PC-3 (cell line): Measurements from ENCODE around the gene S1PR1. TPM values are rescaled to one million over a fixed set of nuclear protein-coding genes. Genes with fewer than 3 reads are reported as not detected.

Experiments used
- ATAC-seq: fragments of 200-7000 bp; cut with Tn5 transposase; 2 replicates; pipeline ENCODE4 v1.9.1; 2020; ENCODE audit warnings: mild to moderate bottlenecking, moderate library complexity
- BruUV-seq: library from RNA; stranded (reverse); fragments of 400-500 nt; replicated peaks from 2 replicates; lab custom pipeline; 2021; lab: Mats Ljungman, UMichigan
- CTCF ChIA-PET: fragments of 300-600 bp; sonication (Branson Sonifier 250); formaldehyde crosslinking; loops from one replicate; lab custom pipeline; 2022; ENCODE audit warnings: antibody characterized with exemption; lab: Charles Lee
- POLR2A ChIA-PET: fragments of 300-600 bp; sonication (Branson Sonifier 250); formaldehyde crosslinking; loops from one replicate; lab custom pipeline; 2022; ENCODE audit warnings: antibody characterized with exemption; ENCODE audit not compliant: unreplicated experiment; lab: Charles Lee
- DNase-seq: peaks from one replicate; pipeline ENCODE4 v3.0.0-alpha.2; 2015
- H2AFZ ChIP-seq: fragments of 300-600 bp; sonication (generic); 2 replicates; pipeline ENCODE4 v1.6.0; 2016; ENCODE audit warnings: antibody characterized with exemption, low read length
- H3F3A ChIP-seq: fragments of 300-600 bp; sonication (generic); one replicate; pipeline ENCODE4 v1.6.0; 2017; ENCODE audit warnings: antibody characterized with exemption, low read length, control low read depth, mild to moderate bottlenecking; ENCODE audit not compliant: unreplicated experiment
- H3K27ac ChIP-seq: fragments of 300-600 bp; sonication (generic); 2 replicates; pipeline ENCODE4 v1.5.1; 2016; ENCODE audit warnings: mild to moderate bottlenecking, low read length
- H3K27me3 ChIP-seq: fragments of 300-600 bp; sonication (generic); 2 replicates; pipeline ENCODE4 v1.6.1; 2016; ENCODE audit warnings: low read length, mixed read lengths
- H3K36me3 ChIP-seq: fragments of 300-600 bp; sonication (generic); 2 replicates; pipeline ENCODE4 v1.6.1; 2016; ENCODE audit warnings: low read depth, mixed run types, low read length, mixed read lengths
- H3K4me1 ChIP-seq: fragments of 300-600 bp; sonication (generic); 2 replicates; pipeline ENCODE4 v1.5.1; 2016; ENCODE audit warnings: low read length; ENCODE audit not compliant: insufficient read depth
- H3K4me2 ChIP-seq: fragments of 300-600 bp; sonication (generic); 2 replicates; pipeline ENCODE4 v1.6.0; 2016; ENCODE audit warnings: low read length
- H3K4me3 ChIP-seq: fragments of 300-600 bp; sonication (generic); 2 replicates; pipeline ENCODE4 v1.5.1; 2016; ENCODE audit warnings: mild to moderate bottlenecking, low read length, mixed read lengths
- H3K79me2 ChIP-seq: fragments of 300-600 bp; sonication (generic); 2 replicates; pipeline ENCODE4 v1.6.1; 2017; ENCODE audit warnings: low read length, mixed read lengths
- H3K9ac ChIP-seq: fragments of 300-600 bp; sonication (generic); 2 replicates; pipeline ENCODE4 v1.6.0; 2016; ENCODE audit warnings: mild to moderate bottlenecking, low read length
- H3K9me2 ChIP-seq: fragments of 300-600 bp; sonication (generic); replicated peaks from 2 replicates; pipeline ENCODE4 v1.6.1; 2016; ENCODE audit warnings: mixed run types, low read length, mixed read lengths
- H3K9me3 ChIP-seq: fragments of 300-600 bp; sonication (generic); 2 replicates; pipeline ENCODE4 v1.6.1; 2016; ENCODE audit warnings: low read length, mixed read lengths
- H4K20me1 ChIP-seq: fragments of 300-600 bp; sonication (generic); 2 replicates; pipeline ENCODE4 v1.6.1; 2016; ENCODE audit warnings: low read length, mixed read lengths
- CTCF ChIP-seq: fragments of 300-600 bp; sonication (generic); conservative IDR thresholded peaks from 2 replicates; pipeline ENCODE4 v1.5.1; 2017; ENCODE audit warnings: antibody characterized with exemption, low read depth, mild to moderate bottlenecking, low read length
- EZH2 ChIP-seq: fragments of 300-600 bp; sonication (generic); IDR thresholded peaks from one replicate; pipeline ENCODE4 v1.6.1; 2017; ENCODE audit warnings: antibody characterized with exemption, mild to moderate bottlenecking, low read length; ENCODE audit not compliant: unreplicated experiment
- EZH2phosphoT487 ChIP-seq: fragments of 300-600 bp; sonication (generic); IDR thresholded peaks from 2 replicates; pipeline ENCODE4 v1.6.1; 2018; ENCODE audit warnings: mild to moderate bottlenecking, antibody characterized with exemption, low read length, borderline replicate concordance
- intact Hi-C: fragments of 100-400 bp; cut with micrococcal nuclease; formaldehyde crosslinking; loops from 2 replicates; pipeline ENCODE4 v1.9.0; 2023
- total RNA-seq: library from RNA; depleted of rRNA; stranded (reverse); fragments of >200 nt; gene quantifications from 2 replicates; pipeline ENCODE4 v1.2.3, GENCODE V29; 2014

S1PR1 gene
- total RNA-seq, 1 experiment from 2014 or later, result 2.1 TPM

GRCh38 chr1:101284021-101284420, 47.2 kb downstream of the S1PR1 start:
- no peak overlapping the region for H3K4me2 ChIP-seq
- no peaks in the 10 kb centered on the region for H3K9me3 ChIP-seq
- DNase-seq (no peak), ATAC-seq (no peak)
- no peaks in the 10 kb centered on the region for H3K9me2 ChIP-seq
- H4K20me1 ChIP-seq, result no peaks in the 10 kb centered on the region
- no peaks in the 10 kb centered on the region for H3K79me2 ChIP-seq
- intact Hi-C loops, result no loop called here
- BruUV-seq, result no TSS peak
- CTCF ChIA-PET, result no interaction called here
- no peak overlapping the region for H3K4me3 ChIP-seq
- H3K27me3 ChIP-seq, result no peaks in the 10 kb centered on the region
- no peak overlapping the region for H2AFZ ChIP-seq
- H3K36me3 ChIP-seq, result no peaks in the 10 kb centered on the region
- POLR2A ChIA-PET, result no interaction called here
- no peaks in the 10 kb centered on the region for H3F3A ChIP-seq
- TF ChIP-seq EZH2phosphoT487, result no peak
- no peak for TF ChIP-seq EZH2
- TF ChIP-seq CTCF, result no peak
- H3K27ac ChIP-seq, result no peak overlapping the region
- no peak overlapping the region for H3K9ac ChIP-seq
- H3K4me1 ChIP-seq, result peaks cover 14% of the 10 kb centered on the region

- Histone ChIP-seq H3F3A (no peaks in the 10 kb centered on the region), H4K20me1 (no peaks in the 10 kb centered on the region), H3K79me2 (no peaks in the 10 kb centered on the region), H3K27ac (no peak overlapping the region), H3K36me3 (no peaks in the 10 kb centered on the region), H3K9me2 (no peaks in the 10 kb centered on the region), H3K4me3 (no peak overlapping the region), H3K9ac (no peak overlapping the region), H3K9me3 (no peaks in the 10 kb centered on the region), H3K27me3 (no peaks in the 10 kb centered on the region), H2AFZ (no peak overlapping the region), H3K4me2 (no peak overlapping the region), H3K4me1 (peaks cover 14% of the 10 kb centered on the region)
- CTCF ChIA-PET, result no interaction called here
- POLR2A ChIA-PET, result no interaction called here
- no TSS peak for BruUV-seq
- ATAC-seq (no peak), DNase-seq (no peak)
- TF ChIP-seq EZH2phosphoT487 (no peak), CTCF (no peak), EZH2 (no peak)
- intact Hi-C loops, result loop anchor here (5.0 kb wide), 1 partner anchor 242 kb away; no protein-coding TSS in a partner anchor
These were observed 47.9 kb downstream of the S1PR1 start for GRCh38 chr1:101284622-101285218.

GRCh38 chr1:101285922-101286570, 49.2 kb downstream of the S1PR1 start:
- peak; percentile 68 for ATAC-seq
- TF ChIP-seq CTCF (no peak), EZH2 (no peak), EZH2phosphoT487 (no peak)
- Histone ChIP-seq H3K9me2 (no peaks in the 10 kb centered on the region), H3K27ac (peak overlapping the region; percentile 34; the same call in 1 of the 2 replicates), H3K27me3 (no peaks in the 10 kb centered on the region), H4K20me1 (no peaks in the 10 kb centered on the region), H3K79me2 (no peaks in the 10 kb centered on the region), H3K9me3 (no peaks in the 10 kb centered on the region), H2AFZ (no peak overlapping the region), H3F3A (no peaks in the 10 kb centered on the region), H3K36me3 (no peaks in the 10 kb centered on the region), H3K9ac (no peak overlapping the region), H3K4me1 (peaks cover 14% of the 10 kb centered on the region), H3K4me2 (peak overlapping the region; percentile 17; the same call in 1 of the 2 replicates), H3K4me3 (no peak overlapping the region)
- CTCF ChIA-PET, result interaction anchor here (0.6 to 1.2 kb wide), 4 partner anchors 47 to 553 kb away, joined by 3 read pairs; no protein-coding TSS in a partner anchor
- peak; percentile 44 for DNase-seq
- intact Hi-C loops, result loop anchor here (5.0 kb wide), 1 partner anchor 244 kb away; no protein-coding TSS in a partner anchor
- POLR2A ChIA-PET, result no interaction called here
- BruUV-seq, result no TSS peak
